GM19324 (cell line): ENCODE data around the gene NCDN.
"Not testable (repeated sequence)": the region's sequence is repeated elsewhere in the genome, so short reads cannot be mapped to it uniquely, and the experiment has no call there.

Source experiments
- ATAC-seq: cut with Tn5 transposase; IDR thresholded peaks from one replicate; pipeline ENCODE4 v1.9.1; 2021; ENCODE audit warnings: mild to moderate bottlenecking, moderate library complexity; ENCODE audit not compliant: unreplicated experiment, low FRiP score

Gene NCDN

DNA sequence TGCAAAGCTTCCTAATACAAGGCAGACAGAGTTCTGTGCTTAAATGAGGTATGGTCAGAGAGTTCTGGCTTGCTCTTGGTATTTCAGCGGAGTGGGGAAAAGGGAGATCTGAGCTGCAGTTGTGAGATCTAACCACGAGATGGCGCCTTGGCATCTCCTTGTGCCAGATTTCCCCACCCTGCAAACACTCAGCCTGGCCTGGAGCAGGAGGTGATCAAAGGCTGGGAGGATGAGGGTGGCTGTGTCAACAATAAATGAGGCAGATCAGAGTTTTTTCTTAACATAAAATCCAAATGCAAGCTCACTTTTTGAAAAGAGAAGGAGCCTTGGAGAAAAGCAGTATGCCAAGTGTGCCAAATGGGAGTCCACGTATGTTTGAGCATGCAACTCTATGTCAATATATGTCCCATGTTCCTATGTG is 11.4 kb downstream of the NCDN start:
- ATAC-seq: no peak

DNA sequence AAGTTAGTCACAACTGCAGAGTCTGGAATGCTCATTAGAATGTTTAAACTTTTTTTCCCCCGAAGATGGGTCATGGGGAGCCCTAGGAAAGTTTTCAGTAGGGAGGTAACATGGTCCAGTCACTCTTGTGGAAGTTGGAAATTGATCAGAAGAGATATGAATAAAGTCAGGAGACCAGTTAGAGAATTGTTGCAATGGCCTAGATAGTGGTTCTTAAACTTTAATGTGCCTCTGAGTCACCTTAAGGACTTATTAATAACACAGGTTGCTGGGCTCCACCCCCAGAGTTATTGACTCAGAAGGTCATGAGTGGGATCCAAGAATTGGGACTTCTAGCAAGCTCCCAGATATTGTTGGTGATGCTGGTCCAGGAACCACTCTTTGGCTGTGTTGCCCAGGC is 12.3 kb downstream of the NCDN start:
- ATAC-seq: no peak

DNA sequence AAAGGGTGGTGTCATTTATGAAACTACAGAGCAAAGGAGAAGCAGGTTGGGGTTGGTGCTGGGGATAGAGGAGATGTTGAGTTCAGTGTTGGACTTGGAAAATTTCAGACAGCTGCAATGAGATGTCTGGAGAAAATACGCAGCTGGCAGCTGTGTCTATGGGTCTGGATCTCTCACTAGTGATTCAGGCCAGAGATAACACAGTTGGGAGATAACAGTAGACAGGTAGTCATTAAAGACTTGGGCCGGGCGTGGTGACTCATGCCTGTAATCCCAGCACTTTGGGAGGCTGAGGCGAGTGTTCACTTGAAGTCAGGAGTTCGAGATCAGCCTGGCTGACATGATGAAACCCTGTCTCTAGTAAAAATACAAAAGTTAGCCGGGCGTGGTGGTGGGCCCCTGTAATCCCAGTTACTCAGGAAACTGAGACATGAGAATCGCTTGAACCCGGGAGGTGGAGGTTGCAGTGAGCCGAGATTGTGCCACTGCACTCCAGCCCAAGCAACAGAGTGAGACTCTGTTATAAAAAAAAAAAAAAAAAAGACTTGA is 13.1 kb downstream of the NCDN start:
- no peak for ATAC-seq

DNA sequence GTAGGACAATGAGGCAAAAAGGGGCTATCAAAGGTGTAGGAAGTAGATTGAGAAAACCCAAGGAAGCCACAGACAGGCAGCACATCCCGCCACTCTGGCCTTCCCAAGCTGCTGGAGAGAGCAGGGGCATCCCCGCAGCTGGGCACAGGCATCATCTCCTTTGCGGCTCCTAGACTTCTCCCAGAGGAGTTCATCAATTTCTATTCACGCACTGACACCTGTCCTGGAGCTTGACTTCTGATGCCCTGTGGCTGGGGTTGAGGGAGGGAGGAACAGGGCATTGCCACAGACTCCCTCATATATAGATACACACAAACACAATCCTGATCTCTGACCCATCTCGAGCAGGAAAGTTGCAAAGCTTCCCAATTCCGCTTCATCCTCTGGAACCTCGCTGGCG is 13.7 kb downstream of the NCDN start:
- ATAC-seq: no peak

DNA sequence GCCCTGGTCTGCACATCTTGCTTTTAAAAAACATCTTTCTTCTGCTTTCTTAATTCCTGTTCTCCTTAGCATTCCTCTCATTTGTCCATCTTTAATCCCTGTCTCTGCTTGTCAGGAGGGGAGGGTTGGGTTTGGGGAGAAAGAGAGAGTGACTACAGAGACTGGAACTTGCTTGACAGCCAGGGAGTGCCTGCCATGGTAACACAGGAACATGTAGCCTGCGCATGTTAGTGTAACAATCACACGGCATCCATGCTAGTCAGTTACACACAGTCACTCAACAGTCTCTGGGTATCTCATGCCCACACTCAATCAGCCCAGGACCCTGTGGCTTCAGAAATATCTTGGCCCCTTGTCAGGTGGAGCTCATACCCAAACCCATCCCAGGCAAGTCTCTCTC is 14.7 kb downstream of the NCDN start:
- ATAC-seq: no peak

DNA sequence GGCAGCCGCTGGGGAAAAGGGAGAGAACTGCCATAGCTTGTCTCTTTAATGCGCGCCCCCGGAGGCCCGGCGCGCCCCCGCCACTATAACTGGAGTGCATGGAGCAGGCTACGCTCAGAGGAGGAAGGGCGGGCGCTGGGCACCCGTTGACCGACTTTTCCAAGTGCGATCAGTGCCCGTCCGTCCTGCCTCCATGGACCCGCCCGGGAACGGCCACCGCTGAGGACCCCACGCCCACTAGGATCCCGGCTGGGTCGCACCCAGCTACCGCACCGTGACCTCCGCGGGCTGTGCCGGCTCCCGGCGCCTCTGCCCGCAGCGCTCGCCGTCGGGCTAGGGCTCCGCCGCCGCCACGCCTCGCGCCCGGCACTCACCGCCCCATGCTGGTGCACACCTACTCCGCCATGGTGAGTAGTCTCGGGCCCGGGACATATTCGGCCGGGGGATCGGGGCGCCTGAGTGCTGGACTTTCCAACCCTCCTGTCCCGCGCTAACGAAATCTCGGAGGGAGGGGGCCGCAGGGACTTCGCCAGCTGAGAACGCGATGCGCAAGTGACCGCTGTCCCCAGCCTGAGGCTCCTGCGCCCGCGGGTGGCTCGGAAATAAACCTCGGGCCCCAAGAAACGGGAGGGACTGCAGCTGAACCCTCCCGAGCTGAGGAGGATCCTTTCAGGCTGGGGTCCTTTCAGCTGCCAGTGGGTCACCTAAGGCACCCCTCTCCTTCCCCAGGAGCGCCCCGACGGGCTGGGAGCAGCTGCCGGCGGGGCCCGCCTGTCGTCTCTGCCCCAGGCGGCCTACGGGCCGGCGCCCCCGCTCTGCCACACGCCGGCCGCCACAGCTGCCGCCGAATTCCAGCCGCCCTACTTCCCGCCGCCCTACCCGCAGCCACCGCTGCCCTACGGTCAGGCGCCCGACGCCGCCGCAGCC is 15.9 kb downstream of the NCDN start, which contains the start of gene TFAP2E:
TFAP2E (plus strand) TSS at position 117 of the 927 bp plus-strand sequence; CDS start at position 381, 264 bp downstream.
- ATAC-seq: no peak

DNA sequence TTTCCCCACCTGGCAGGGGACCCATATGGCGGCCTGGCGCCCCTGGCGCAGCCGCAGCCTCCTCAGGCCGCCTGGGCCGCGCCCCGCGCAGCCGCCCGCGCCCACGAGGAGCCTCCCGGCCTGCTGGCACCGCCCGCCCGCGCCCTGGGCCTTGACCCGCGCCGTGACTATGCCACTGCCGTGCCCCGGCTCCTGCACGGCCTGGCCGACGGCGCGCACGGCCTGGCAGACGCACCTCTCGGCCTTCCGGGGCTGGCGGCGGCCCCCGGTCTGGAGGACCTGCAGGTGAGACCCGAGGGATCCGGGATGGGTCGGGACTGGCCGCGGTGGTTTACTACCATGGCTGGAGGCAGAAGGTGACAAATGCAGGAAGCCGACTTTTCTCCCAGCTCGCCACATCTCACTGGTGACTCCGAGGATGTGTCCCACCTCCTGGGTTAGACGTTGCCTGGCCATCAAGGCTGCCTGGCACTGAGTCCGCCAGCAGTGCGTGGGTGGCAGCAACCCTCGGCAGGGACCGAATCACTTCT is 16.6 kb downstream of the NCDN start:
- ATAC-seq: no peak

DNA sequence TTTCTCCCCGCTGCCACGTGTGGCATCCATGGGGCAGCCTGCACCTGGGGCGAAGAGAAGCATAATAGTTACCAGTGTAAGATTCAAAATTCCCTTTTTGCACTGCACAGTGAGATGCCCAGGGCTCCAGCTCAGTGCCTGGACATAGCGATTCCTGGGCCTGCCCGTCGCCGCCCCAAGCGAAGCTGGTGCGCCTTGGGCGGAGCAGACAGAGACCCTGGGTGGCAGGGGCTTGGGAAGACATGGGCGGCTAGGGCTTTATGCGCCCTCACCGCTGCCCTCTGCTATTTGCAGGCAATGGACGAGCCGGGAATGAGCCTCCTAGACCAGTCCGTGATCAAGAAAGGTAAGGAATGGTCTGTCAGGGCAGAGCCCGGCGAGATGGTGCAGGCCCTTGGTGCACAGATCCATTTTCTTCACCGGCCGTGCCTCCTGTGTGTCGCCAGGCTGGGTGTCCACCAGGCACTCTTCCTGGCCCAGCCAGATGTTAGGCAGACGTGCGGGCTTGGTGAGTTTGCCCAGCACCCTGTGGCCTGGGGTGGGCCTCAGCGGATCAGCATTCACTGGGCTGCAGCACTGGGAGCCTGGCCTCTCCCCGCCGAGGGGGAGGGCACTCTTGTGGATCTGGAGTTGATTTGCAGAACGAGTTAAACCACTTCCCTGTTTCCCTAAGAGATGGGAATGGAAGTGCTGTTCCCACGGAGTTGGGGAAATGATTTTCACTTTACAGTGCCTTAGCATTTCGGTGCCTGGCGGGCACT is 17.2 kb downstream of the NCDN start:
- no peak for ATAC-seq

DNA sequence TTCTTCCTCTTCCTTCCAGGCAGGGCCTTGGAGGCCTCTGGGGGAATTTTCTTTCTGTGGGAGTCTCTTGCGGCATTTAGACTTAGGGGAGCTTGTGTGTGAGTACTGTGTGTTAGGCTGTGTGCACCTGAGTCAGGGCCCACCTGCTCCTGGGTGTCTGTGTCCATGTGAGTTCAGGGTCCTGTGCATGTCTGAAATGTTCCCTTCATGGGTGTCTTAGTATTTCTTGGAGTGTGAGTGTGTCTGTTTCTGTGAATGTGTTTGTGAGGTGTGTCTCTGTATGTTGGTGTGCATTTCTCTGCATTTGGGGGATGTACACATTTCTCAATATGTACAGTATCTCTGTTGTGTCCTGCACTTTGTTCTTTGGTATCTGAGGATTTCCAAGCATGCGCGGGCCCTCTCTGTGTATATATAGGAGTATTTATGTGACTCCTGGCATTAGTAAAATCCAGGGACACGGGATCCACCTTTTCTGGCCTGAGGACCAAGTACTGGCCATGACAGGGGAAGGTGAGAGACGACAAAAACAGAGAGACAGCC is 17.9 kb downstream of the NCDN start:
- no peak for ATAC-seq

DNA sequence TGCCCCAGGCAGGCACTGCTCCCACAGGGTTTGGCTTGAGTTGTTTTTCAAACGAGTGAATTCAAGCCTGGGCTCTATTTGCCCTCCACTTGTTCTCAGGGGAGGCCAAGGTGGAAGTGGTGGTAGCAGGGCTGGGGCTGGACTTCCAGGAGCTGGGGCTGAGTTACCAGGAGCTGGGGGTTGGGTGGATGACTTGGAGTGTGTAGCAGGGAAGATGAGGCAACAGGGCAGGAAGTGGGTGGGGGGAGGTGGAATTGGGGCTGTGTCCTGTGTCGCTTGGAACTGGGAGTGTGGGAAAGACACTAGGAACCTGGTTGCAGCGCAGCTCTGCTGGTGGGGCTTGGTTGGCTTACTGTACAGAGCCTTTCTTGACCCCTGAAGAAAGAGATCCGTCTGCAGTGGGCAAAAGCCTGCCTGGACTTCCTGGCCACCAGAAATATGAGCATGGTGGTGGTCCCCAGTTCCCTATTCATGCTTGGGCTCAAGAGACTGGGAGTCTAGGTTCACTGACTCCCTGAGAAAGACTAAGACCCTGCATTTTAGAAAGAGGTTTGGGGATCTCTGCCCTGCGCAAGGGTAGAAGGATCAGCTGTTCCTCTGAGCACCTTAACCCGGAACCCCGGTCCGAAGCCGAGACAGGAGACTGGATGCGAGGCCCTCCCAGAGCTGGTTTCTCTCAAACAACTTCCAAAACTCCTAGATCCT is 18.6 kb downstream of the NCDN start:
- ATAC-seq: no peak

DNA sequence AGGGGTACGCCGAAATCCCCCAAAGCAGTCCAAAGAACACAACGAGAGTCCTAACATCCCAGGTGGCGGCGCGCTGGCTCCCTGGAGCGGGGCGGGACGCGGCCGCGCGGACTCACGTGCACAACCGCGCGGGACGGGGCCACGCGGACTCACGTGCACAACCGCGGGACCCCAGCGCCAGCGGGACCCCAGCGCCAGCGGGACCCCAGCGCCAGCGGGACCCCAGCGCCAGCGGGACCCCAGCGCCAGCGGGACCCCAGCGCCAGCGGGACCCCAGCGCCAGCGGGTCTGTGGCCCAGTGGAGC is 19.1 kb downstream of the NCDN start:
- not testable (repeated sequence) for ATAC-seq

DNA sequence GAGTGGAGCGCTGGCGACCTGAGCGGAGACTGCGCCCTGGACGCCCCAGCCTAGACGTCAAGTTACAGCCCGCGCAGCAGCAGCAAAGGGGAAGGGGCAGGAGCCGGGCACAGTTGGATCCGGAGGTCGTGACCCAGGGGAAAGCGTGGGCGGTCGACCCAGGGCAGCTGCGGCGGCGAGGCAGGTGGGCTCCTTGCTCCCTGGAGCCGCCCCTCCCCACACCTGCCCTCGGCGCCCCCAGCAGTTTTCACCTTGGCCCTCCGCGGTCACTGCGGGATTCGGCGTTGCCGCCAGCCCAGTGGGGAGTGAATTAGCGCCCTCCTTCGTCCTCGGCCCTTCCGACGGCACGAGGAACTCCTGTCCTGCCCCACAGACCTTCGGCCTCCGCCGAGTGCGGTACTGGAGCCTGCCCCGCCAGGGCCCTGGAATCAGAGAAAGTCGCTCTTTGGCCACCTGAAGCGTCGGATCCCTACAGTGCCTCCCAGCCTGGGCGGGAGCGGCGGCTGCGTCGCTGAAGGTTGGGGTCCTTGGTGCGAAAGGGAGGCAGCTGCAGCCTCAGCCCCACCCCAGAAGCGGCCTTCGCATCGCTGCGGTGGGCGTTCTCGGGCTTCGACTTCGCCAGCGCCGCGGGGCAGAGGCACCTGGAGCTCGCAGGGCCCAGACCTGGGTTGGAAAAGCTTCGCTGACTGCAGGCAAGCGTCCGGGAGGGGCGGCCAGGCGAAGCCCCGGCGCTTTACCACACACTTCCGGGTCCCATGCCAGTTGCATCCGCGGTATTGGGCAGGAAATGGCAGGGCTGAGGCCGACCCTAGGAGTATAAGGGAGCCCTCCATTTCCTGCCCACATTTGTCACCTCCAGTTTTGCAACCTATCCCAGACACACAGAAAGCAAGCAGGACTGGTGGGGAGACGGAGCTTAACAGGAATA is 19.7 kb downstream of the NCDN start:
- no peak for ATAC-seq

DNA sequence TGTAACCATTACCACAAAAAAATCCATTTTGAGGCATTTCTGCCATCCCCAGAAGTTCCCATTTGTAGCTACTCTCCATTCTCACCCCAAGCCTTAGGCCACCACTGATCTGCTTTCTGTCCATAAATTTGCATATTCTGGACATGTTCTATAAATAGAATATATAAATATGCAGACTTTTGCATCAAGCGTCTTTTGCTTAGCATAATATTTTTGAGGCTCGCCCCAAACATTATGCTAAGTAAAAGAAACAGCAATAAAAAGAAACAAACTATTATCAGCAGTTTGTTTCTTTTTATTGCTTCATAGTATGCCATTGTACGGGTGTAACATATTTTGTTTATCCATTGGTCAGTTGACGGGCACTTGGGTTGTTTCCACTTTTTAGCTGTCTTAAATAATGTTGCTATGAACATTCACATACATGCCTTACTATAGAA is 23.4 kb downstream of the NCDN start:
- ATAC-seq: no peak

DNA sequence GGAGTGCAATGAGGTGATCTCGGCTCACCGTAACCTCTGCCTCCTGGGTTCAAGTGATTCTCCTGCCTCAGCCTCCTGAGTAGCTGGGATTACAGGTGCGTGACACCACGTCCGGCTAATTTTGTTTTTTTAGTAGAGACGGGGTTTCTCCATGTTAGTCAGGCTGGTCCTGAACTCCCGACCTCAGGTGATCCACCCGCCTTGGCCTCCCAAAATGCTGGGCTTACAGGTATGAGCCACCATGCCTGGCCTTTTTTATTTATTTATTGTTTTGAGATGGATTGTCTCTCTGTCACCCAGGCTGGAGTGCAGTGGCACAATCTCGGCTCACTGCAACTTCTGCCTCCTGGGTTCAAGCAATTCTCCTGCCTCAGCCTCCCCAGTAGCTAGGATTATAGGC is 24.0 kb downstream of the NCDN start:
- ATAC-seq: not testable (repeated sequence)

DNA sequence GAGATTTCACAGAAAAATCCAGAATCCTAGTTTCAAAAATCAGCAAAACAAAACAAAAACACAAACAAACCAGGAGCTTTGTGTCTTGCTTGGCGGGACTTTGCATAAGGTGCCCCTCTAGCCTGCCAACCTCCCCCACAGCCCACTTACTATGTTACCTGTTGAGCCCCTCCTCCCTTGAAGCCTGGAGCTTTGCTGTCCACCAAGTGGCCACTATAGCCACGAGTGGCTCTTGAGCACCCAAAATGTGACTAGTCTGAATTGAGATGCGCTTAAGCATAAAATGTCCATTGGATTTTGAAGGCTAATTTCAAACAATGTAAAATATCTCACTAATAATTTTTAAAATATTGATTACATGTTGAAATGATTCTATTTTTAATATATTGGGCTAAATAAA is 27.7 kb downstream of the NCDN start:
- no peak for ATAC-seq

DNA sequence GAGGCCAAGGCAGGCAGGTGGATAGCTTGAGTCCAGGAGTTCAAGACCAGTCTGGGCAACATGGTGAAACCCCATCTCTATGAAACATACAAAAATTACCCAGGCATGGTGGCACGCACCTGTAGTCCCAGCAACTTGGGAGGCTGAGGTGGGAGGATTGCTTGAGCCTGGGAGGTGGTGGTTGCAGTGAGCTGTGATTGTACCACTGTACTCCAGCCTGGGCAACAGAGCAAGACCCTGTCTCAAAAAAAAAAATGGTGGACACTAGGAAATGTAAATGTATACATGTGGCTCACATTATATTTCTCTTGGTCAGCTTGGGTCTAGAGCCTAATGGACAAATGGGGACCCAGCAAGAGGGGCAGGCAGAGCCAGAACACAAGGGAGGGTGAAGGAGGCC is 28.2 kb downstream of the NCDN start:
- ATAC-seq: not testable (repeated sequence)

DNA sequence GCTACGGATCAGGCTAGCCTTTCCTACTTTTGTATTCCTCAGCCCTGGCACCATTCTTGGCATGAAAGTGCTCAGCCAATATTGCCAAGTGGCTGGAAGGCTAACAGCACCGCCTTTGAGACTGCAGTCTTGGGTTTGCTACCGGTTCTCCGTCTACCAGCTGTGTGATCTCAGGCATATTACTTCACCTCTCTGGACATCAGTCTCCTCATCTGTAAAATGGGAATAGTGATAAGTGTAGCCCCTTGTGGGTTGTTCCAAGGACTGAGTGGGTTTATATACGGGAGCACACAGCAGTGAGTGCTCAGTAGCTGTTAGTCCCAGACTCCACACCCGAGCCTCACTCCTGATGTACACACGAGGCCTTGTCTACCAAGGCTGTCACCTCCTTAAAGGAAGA is 29.2 kb downstream of the NCDN start:
- no peak for ATAC-seq

DNA sequence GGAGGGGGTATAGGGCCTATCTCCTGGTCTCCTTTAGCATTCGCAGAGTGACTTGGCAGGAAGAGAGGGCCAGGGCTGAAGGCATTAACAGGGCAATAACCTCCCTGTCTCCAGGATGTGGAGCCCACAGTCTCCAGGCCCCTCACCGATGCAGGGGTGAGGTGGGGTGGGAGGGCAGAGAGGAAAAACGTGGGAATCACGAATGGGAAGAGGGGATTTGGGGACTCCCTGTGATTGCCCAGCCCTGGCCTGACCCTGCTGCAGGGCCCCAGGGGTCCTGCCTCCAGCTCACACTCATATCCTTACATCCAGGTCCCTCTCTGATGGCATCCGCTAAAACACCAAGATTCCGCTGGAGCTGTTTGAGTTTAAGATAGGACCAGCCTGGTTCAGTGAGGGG is 30.1 kb downstream of the NCDN start:
- ATAC-seq: no peak

DNA sequence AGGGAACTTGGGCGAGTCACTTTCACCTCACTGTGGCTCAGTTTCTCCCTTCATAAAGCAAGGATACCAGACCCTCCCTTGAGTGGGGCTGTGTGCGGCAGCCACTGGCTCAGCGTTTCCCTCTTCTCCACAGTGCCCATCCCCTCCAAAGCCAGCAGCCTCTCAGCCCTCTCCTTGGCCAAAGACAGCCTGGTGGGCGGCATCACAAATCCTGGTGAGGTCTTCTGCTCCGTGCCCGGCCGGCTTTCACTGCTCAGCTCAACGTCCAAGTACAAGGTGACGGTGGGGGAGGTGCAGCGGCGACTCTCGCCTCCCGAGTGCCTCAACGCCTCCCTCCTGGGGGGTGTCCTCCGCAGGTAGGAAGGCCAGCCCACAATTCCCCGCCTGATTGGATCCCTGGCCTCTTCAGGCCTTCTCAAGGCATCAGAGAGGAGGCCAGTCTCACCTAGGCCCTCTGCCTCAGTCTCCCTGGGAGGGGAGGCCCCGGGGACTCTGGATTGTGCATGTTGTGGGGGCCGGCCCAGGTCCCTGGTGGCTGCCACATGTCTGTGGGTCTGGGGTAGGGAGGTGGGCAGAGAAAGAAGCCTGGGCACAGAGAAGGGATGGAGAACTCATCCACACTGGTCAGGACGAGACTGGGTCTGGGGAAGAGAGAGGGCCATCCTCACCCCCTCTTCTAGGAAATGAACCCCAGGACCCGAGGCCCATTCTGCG is 30.8 kb downstream of the NCDN start:
- no peak for ATAC-seq
